Karpas-422 (cell line): Measurements from ENCODE around the gene UGT1A8. TPM values are rescaled to one million over a fixed set of nuclear protein-coding genes. Genes with fewer than 3 reads are reported as not detected.
"Not testable (repeated sequence)": the region's sequence is repeated elsewhere in the genome, so short reads cannot be mapped to it uniquely, and the experiment has no call there.

Source experiments
- DNase-seq: peaks from one replicate; pipeline ENCODE4 v3.0.0-alpha.2; 2015
- H2AFZ ChIP-seq: fragments of 200-600 bp; sonication (generic); 2 replicates; pipeline ENCODE4 v1.6.1; 2014; ENCODE audit warnings: antibody characterized with exemption, low read length, mixed read lengths
- H3K27ac ChIP-seq: fragments of 200-600 bp; sonication (generic); 2 replicates; pipeline ENCODE4 v1.5.1; 2014; ENCODE audit warnings: mild to moderate bottlenecking, low read length, moderate library complexity
- H3K27me3 ChIP-seq: fragments of 200-600 bp; sonication (generic); 2 replicates; pipeline ENCODE4 v1.6.1; 2014; ENCODE audit warnings: low read length, mixed read lengths
- H3K36me3 ChIP-seq: fragments of 200-600 bp; sonication (generic); 2 replicates; pipeline ENCODE4 v1.6.1; 2014; ENCODE audit warnings: low read length, mixed read lengths; ENCODE audit not compliant: insufficient read depth
- H3K4me1 ChIP-seq: fragments of 200-600 bp; sonication (generic); 2 replicates; pipeline ENCODE4 v1.6.1; 2014; ENCODE audit warnings: mild to moderate bottlenecking, low read length, mixed read lengths
- H3K4me2 ChIP-seq: fragments of 200-600 bp; sonication (generic); 2 replicates; pipeline ENCODE4 v1.6.1; 2014; ENCODE audit warnings: low read length, low read depth, mild to moderate bottlenecking; ENCODE audit not compliant: poor library complexity, severe bottlenecking
- H3K4me3 ChIP-seq: fragments of 200-600 bp; sonication (generic); 2 replicates; pipeline ENCODE4 v1.5.1; 2014; ENCODE audit warnings: mild to moderate bottlenecking, antibody characterized with exemption, low read length, mixed read lengths
- H3K79me2 ChIP-seq: fragments of 200-600 bp; sonication (generic); 2 replicates; pipeline ENCODE4 v1.6.1; 2014; ENCODE audit warnings: mild to moderate bottlenecking, low read length, mixed read lengths
- H3K9ac ChIP-seq: fragments of 200-600 bp; sonication (generic); 2 replicates; pipeline ENCODE4 v1.6.0; 2014; ENCODE audit warnings: low read length
- H3K9me2 ChIP-seq: fragments of 200-600 bp; sonication (generic), shearing (Covaris generic); replicated peaks from 2 replicates; pipeline ENCODE4 v1.6.0; 2014; ENCODE audit warnings: mild to moderate bottlenecking, low read length, moderate library complexity; ENCODE audit not compliant: insufficient read depth
- H3K9me3 ChIP-seq: fragments of 300-700, 200-600 bp; sonication (generic); 2 replicates; pipeline ENCODE4 v1.6.1; 2014; ENCODE audit warnings: low read length, mixed read lengths
- H4K20me1 ChIP-seq: fragments of 200-600 bp; sonication (generic); 2 replicates; pipeline ENCODE4 v1.6.1; 2014; ENCODE audit warnings: mild to moderate bottlenecking, antibody characterized with exemption, low read length, low read depth; ENCODE audit not compliant: insufficient read depth
- total RNA-seq: library from RNA; depleted of rRNA; stranded (reverse); fragments of >200 nt; shearing (Covaris generic); gene quantifications from 2 replicates; pipeline ENCODE4 v1.2.3, GENCODE V29; 2014; ENCODE audit warnings: low replicate concordance

Gene UGT1A8
- total RNA-seq, 1 experiment from 2014 or later, result not detected

GRCh38 chr2:233592706-233593105 lies 24.7 kb upstream of the UGT1A8 start:
- not testable (repeated sequence) for DNase-seq, H4K20me1 ChIP-seq, H3K9ac ChIP-seq, H3K79me2 ChIP-seq, H3K4me3 ChIP-seq, H3K9me3 ChIP-seq, H3K27me3 ChIP-seq, H3K9me2 ChIP-seq, H3K36me3 ChIP-seq, H2AFZ ChIP-seq, H3K27ac ChIP-seq, H3K4me2 ChIP-seq
- H3K4me1 ChIP-seq, result peaks cover 16% of the 10 kb centered on the region

GRCh38 chr2:233593201-233593600 lies 24.2 kb upstream of the UGT1A8 start:
- Histone ChIP-seq H4K20me1 (no peaks in the 10 kb centered on the region), H3K27ac (no peak overlapping the region), H3K9me2 (no peaks in the 10 kb centered on the region), H2AFZ (no peak overlapping the region), H3K36me3 (no peaks in the 10 kb centered on the region), H3K4me2 (no peak overlapping the region), H3K4me3 (no peak overlapping the region), H3K4me1 (peaks cover 16% of the 10 kb centered on the region), H3K9me3 (no peaks in the 10 kb centered on the region), H3K79me2 (no peaks in the 10 kb centered on the region), H3K9ac (no peak overlapping the region), H3K27me3 (no peaks in the 10 kb centered on the region)
- DNase-seq, result no peak

GRCh38 chr2:233597522-233597921 lies 19.9 kb upstream of the UGT1A8 start:
- Histone ChIP-seq H3K79me2 (no peaks in the 10 kb centered on the region), H2AFZ (no peak overlapping the region), H3K27me3 (no peaks in the 10 kb centered on the region), H3K9ac (no peak overlapping the region), H3K27ac (no peak overlapping the region), H3K9me2 (no peaks in the 10 kb centered on the region), H4K20me1 (no peaks in the 10 kb centered on the region), H3K4me3 (no peak overlapping the region), H3K9me3 (no peaks in the 10 kb centered on the region), H3K4me1 (peaks cover 16% of the 10 kb centered on the region), H3K4me2 (no peak overlapping the region), H3K36me3 (no peaks in the 10 kb centered on the region)
- no peak for DNase-seq

GRCh38 chr2:233598952-233599351 lies 18.5 kb upstream of the UGT1A8 start:
- Histone ChIP-seq H2AFZ (no peak overlapping the region), H3K4me3 (no peak overlapping the region), H3K27ac (no peak overlapping the region), H3K36me3 (no peaks in the 10 kb centered on the region), H3K9me2 (no peaks in the 10 kb centered on the region), H4K20me1 (no peaks in the 10 kb centered on the region), H3K9ac (no peak overlapping the region), H3K79me2 (no peaks in the 10 kb centered on the region), H3K9me3 (no peaks in the 10 kb centered on the region), H3K4me1 (peaks cover 16% of the 10 kb centered on the region), H3K27me3 (no peaks in the 10 kb centered on the region), H3K4me2 (no peak overlapping the region)
- DNase-seq, result no peak

- no peaks in the 10 kb centered on the region for H3K9me2 ChIP-seq
- H3K4me3 ChIP-seq, result no peak overlapping the region
- peaks cover 12% of the 10 kb centered on the region for H3K4me1 ChIP-seq
- H3K79me2 ChIP-seq, result no peaks in the 10 kb centered on the region
- no peaks in the 10 kb centered on the region for H4K20me1 ChIP-seq
- H3K27ac ChIP-seq, result no peak overlapping the region
- H3K9ac ChIP-seq, result no peak overlapping the region
- no peak overlapping the region for H3K4me2 ChIP-seq
- no peak for DNase-seq
- no peaks in the 10 kb centered on the region for H3K36me3 ChIP-seq
- H3K27me3 ChIP-seq, result no peaks in the 10 kb centered on the region
- no peaks in the 10 kb centered on the region for H3K9me3 ChIP-seq
- no peak overlapping the region for H2AFZ ChIP-seq
Observed at GRCh38 chr2:233600386-233600785, 17.0 kb upstream of the UGT1A8 start.

- no peaks in the 10 kb centered on the region for H4K20me1 ChIP-seq
- H3K4me3 ChIP-seq, result no peak overlapping the region
- no peaks in the 10 kb centered on the region for H3K79me2 ChIP-seq
- H3K27ac ChIP-seq, result no peak overlapping the region
- H3K9me3 ChIP-seq, result no peaks in the 10 kb centered on the region
- no peaks in the 10 kb centered on the region for H3K4me1 ChIP-seq
- DNase-seq, result no peak
- H3K9me2 ChIP-seq, result no peaks in the 10 kb centered on the region
- no peak overlapping the region for H2AFZ ChIP-seq
- no peaks in the 10 kb centered on the region for H3K36me3 ChIP-seq
- H3K4me2 ChIP-seq, result no peak overlapping the region
- H3K9ac ChIP-seq, result no peak overlapping the region
- H3K27me3 ChIP-seq, result no peaks in the 10 kb centered on the region
Observed at GRCh38 chr2:233602076-233602475, 15.4 kb upstream of the UGT1A8 start.

- Histone ChIP-seq H2AFZ (no peak overlapping the region), H3K4me2 (no peak overlapping the region), H3K79me2 (no peaks in the 10 kb centered on the region), H4K20me1 (no peaks in the 10 kb centered on the region), H3K4me1 (no peaks in the 10 kb centered on the region), H3K9me2 (no peaks in the 10 kb centered on the region), H3K36me3 (no peaks in the 10 kb centered on the region), H3K4me3 (no peak overlapping the region), H3K9ac (no peak overlapping the region), H3K9me3 (no peaks in the 10 kb centered on the region), H3K27me3 (no peaks in the 10 kb centered on the region), H3K27ac (no peak overlapping the region)
- no peak for DNase-seq
Observed at GRCh38 chr2:233603520-233603919, 13.9 kb upstream of the UGT1A8 start.

- DNase-seq, result no peak
- Histone ChIP-seq H3K9me3 (no peaks in the 10 kb centered on the region), H3K9ac (no peak overlapping the region), H3K4me2 (no peak overlapping the region), H3K4me3 (no peak overlapping the region), H3K9me2 (no peaks in the 10 kb centered on the region), H3K36me3 (no peaks in the 10 kb centered on the region), H3K27ac (no peak overlapping the region), H3K79me2 (no peaks in the 10 kb centered on the region), H3K27me3 (no peaks in the 10 kb centered on the region), H2AFZ (no peak overlapping the region), H3K4me1 (no peaks in the 10 kb centered on the region), H4K20me1 (no peaks in the 10 kb centered on the region)
Observed at GRCh38 chr2:233604826-233605225, 12.6 kb upstream of the UGT1A8 start.

GRCh38 chr2:233605680-233606079 lies 11.8 kb upstream of the UGT1A8 start:
- no peaks in the 10 kb centered on the region for H3K9me2 ChIP-seq
- no peaks in the 10 kb centered on the region for H3K4me1 ChIP-seq
- no peaks in the 10 kb centered on the region for H3K27me3 ChIP-seq
- H3K36me3 ChIP-seq, result no peaks in the 10 kb centered on the region
- no peak for DNase-seq
- no peak overlapping the region for H3K4me3 ChIP-seq
- H3K79me2 ChIP-seq, result no peaks in the 10 kb centered on the region
- no peak overlapping the region for H3K4me2 ChIP-seq
- no peak overlapping the region for H3K9ac ChIP-seq
- H4K20me1 ChIP-seq, result no peaks in the 10 kb centered on the region
- no peak overlapping the region for H3K27ac ChIP-seq
- no peak overlapping the region for H2AFZ ChIP-seq
- H3K9me3 ChIP-seq, result no peaks in the 10 kb centered on the region
